Measurements from ENCODE around the gene ETHE1. TPM values are rescaled to one million over a fixed set of nuclear protein-coding genes. Genes with fewer than 3 reads are reported as not detected.
A peak's percentile ranks its signal among the peaks of the same experiment; 100 is the strongest.
"Not testable (repeated sequence)": the region's sequence is repeated elsewhere in the genome, so short reads cannot be mapped to it uniquely, and the experiment has no call there.

Gene ETHE1
- total RNA-seq, 1 experiment from 2014 or later: 43.6 TPM

DNA sequence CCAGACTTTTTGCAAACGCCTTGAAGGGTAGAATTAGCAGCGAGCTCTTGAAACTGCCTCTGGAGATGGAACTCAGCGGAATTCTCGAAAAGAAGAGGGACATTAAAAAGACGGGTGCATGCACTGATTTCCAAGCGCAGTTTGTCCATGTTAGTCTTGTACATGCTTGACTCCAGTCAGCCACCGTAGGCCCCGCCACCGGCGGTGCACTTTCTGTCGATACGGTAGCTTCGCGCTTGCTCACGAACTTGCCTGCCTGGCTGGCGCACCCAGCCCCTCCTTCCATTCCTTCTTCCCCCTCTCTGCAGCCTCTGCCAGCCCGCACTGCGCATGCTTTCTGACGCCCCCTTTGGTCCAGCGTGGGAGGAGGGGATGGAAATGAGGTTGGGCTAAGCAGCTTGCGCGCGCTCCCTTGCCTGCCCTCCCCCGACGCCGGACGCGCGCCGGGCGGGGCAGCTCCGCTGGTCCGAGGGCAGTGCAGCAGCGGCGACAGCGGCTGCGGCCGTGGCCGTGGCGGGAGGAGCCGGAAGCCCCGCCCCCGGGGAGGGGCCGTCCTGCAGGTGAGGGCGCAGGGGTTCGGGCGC lies 6.1 kb upstream of the ETHE1 start, which contains the start of gene ZNF575:
Gene ZNF575 (plus strand): TSS at position 227 of the 584 bp plus-strand sequence. CDS start 1,235 bp downstream, outside the sequence.
- DNase-seq (ENCODE audit: low read depth, low spot score): peak; percentile 94
- in situ Hi-C loops (cut with HindIII; ENCODE audit: low pct_unique_long_range_greater_than_20kb, low sequenced_read_pairs): no loop called here

DNA sequence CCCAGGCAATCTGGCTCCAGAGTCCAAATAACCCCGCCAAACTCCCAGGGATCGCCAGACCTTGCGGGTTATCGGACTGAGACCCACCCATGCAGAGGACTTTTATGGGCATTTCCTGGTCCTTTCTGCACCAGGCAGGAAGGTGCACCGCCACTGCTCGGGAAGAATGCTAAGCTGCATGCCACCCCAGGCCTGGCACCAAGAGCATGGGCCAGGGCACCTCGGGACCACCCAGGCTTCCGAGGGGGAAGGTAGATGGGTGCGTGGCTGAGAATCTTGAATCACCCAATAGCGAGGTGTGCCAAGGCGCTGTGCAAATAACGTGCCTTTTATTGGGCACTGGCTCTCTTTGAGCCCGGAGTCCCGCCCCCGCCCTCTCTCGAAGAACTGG lies 5.6 kb upstream of the ETHE1 start:
- DNase-seq (ENCODE audit: low read depth, low spot score): peak; percentile 73
- in situ Hi-C loops (cut with HindIII; ENCODE audit: low pct_unique_long_range_greater_than_20kb, low sequenced_read_pairs): no loop called here

DNA sequence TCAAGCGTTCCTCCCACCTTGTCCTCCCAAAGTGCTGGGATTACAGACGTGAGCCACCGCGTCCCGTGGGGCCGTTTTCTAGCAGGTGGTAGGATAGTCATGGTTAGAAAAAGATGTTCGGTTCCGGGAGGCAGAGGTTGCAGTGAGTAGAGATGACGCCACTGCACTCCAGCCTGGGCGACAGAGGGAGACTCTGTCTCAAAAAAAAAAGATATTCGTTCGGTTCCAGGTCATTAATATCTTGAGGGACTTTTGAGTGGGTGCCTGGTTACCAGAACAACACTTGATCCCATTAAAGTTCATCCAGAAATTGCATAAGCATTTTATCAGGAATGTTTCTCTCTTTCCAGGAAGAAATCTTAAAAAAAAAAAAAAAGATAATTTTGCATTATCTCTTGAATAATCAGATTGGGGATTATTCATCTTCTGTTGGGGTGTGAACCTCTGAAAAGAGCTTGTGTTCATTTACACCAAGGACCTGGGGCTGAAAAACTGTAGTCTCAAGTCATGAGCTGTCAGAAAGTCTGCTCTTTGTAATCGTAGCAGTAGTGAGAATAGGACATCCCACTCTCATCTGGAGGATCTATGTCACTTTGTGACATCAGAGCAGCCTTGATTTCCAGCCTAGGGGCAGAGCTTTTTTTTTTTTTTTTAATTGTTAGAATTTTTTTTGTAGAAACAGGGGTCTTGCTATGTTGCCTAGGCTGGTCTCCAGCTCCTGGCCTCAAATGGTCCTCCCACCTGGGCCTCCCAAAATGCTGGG lies 1.0 kb upstream of the ETHE1 start:
- in situ Hi-C loops (cut with HindIII; ENCODE audit: low pct_unique_long_range_greater_than_20kb, low sequenced_read_pairs): no loop called here
- DNase-seq (ENCODE audit: low read depth, low spot score): peak; percentile 28

DNA sequence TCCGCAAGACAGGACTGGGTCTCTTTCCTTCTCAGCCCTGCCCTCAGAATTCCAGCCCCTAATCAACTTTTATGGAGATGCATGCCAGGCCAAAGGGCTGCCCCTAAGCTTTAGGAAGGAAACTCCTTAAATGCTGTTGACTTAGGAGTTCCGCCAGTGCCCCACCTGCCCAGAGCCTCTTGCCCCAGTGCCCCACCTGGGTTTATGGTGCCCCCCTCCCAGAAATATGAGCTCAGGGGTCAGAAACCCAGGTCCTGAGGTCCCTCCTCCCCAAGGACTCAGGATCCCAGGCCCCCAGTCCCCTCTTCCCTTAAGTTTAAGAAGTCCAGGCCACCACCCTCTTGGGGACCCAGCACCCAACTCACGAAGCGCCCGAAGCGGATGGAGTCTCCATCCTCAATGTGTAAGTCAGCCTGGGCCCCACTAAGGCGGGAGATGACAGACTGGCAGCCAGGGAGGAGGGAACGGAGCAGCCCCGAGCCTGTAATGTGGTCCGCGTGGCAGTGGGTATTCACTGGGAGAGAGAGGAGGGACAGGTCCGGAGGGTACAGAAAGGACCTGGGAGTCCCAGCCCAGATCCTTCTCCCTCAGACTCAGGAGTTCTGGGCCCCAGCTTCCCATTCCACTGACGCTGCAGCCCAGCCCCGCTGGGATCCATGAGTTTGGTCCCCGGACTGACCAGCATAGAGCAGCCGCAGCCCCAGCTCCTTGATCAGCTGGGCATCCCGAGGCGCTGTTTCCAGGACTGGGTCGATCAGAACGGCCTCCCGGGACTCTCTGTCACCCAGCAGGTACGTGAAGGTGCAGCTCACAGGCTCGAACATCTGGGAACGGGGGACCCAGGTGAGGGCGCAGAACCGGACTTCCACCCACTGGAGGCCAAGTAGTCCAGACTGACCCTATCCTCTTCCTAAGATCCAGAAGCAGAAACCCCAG lies 897 bp downstream of the ETHE1 start:
- DNase-seq (ENCODE audit: low read depth, low spot score): no peak
- in situ Hi-C loops (cut with HindIII; ENCODE audit: low pct_unique_long_range_greater_than_20kb, low sequenced_read_pairs): no loop called here

DNA sequence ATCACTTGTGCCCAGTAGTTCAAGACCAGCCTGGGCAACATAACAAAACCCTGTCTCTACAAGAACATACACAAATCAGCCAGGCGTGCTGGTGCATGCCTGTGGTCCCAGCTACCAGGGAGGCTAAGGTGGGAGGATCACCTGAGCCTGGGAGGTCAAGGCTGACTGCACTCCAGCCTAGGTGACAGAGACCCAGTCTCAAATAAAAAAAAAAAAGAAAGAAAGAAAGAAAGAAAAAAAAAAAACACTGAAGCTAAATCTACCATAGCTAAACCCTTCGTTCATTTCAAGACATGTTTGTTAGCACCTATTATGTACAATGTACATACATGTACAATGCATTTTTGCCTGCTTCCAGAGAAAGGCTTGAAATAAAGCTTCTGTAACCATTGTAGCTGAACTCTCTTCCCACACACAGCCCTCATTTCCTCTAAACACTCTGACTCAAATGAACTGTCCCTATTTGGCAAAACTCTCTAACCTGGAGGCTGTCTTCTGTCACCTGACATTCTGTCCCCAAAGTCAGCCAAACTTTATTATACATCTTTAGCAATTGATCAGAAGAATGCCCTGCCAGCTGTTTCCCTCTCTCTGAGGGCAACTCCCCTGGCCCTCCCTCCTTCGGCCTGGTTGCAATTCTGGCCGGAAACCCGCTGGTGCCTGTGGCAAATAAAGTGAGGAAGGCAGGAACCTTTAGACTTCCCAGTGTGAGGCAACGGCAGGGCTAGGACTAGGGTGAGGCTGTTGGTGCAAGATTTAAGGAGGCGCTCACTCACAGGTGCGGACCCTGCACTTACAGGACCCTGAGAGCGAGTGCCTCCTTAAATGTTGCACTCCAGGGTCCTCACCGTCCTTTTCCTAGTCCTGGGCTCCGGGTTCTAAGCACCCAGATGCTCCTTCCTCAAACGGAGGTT lies 1.8 kb downstream of the ETHE1 start:
- in situ Hi-C loops (cut with HindIII; ENCODE audit: low pct_unique_long_range_greater_than_20kb, low sequenced_read_pairs): no loop called here

DNA sequence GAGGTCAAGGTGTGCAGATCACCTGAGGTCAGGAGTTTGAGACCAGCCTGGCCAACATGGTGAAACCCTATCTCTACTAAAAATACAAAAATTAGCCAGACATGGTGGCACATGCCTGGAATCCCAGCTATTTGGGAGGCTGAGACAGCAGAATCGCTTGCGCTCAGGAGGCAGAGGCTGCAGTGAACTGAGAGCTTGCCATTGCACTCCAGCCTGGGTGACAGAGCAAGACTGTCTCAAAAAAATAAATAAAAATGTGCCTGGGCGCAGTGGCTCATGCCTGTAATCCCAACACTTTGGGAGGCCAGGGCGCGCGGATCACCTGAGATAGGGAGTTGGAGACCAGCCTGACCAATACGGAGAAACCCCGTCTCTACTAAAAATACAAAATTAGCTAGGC lies 3.3 kb downstream of the ETHE1 start:
- in situ Hi-C loops (cut with HindIII; ENCODE audit: low pct_unique_long_range_greater_than_20kb, low sequenced_read_pairs); DNase-seq (ENCODE audit: low read depth, low spot score): not testable (repeated sequence)

More for the DNA sequence above, 1.8 kb downstream of the ETHE1 start:
- peak; percentile 68 for DNase-seq (ENCODE audit: low read depth, low spot score)

DNA sequence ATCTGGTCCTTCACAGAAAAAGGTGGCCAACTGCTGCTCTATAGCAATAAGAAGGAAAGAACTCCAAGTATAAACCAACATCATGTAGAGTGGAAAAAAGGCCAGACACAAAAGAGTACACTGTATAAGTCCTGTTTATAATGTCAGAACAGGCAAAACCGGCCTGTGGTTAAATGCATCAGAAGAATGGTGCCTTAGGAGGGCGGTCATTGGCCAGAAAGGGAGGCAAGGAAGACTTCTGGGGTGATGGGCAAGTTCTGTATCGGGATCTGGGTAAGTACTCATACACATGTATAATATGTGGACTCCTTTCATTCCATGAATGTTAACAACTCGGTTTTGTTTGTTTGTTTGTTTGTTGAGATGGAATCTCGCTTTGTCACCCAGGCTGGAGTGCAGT lies 4.1 kb downstream of the ETHE1 start:
- no peak for DNase-seq (ENCODE audit: low read depth, low spot score)
- in situ Hi-C loops (cut with HindIII; ENCODE audit: low pct_unique_long_range_greater_than_20kb, low sequenced_read_pairs): no loop called here

DNA sequence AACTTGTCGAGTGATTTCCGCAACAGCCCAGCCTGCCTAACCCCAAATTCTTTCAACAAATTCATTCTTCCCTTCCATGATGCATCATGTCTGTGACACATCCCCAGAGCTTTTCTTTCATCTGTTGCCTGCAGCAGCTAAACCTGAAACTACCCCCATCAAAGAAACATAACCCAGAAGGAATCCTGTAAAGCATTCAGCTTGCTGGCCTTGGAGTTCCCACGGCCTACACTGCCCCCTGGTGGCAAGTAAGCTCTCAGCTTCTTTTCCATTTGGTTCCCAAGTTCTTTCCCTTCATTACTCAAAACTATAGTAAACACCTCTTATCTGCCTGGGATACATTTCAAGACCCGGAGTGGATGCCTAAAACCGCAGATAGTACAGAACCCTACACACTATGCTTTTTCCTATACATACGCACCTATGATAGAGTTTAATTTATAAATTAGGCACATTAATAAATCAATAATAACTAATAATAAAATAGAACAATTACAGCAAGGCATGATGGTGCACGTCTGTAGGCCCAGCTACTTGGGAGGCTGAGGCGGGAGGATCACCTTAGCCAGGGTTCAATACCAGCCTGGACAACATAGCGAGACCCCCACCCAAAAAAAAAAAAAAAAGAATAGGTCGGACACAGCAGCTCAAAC lies 7.4 kb downstream of the ETHE1 start:
- peak; percentile 83 for DNase-seq (ENCODE audit: low read depth, low spot score)
- in situ Hi-C loops (cut with HindIII; ENCODE audit: low pct_unique_long_range_greater_than_20kb, low sequenced_read_pairs): no loop called here

DNA sequence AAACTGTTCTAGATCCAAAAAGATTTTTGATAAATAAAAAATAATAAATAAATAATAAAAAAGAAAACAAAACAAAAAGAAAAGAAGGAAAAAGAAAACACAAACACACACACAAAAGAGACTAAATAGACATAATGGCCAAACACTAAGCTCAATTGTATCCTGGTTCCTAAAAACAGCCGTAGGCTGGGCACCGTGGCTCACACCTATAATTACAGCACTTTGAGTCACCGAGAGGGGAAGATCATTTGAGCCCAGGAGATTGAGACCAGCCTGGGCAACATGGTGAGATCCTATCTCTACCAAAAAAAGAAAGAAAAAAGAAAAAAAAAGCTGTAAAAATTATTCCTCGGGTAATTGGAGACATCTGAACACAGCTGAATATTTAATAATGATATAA lies 8.9 kb downstream of the ETHE1 start:
- in situ Hi-C loops (cut with HindIII; ENCODE audit: low pct_unique_long_range_greater_than_20kb, low sequenced_read_pairs): no loop called here
- DNase-seq (ENCODE audit: low read depth, low spot score): no peak

DNA sequence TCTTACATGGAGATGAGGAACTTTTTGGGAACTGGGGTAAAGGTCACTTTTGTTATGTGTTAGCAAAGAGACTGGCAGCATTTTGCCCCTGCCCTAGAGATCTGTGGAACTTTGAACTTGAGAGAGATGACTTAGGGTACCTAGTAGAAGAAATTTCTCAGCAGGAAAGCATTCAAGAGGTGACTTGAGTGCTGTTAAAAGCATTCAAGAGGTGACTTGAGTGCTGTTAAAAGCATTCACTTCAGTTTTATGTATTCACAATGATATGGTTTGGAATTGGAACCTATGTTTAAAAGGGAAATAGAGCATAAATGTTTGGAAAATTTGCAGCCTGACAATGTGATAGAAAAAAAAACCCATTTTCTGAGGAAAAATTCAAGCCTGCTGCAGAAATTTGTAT lies 14.6 kb downstream of the ETHE1 start:
- in situ Hi-C loops (cut with HindIII; ENCODE audit: low pct_unique_long_range_greater_than_20kb, low sequenced_read_pairs); DNase-seq (ENCODE audit: low read depth, low spot score): not testable (repeated sequence)

DNA sequence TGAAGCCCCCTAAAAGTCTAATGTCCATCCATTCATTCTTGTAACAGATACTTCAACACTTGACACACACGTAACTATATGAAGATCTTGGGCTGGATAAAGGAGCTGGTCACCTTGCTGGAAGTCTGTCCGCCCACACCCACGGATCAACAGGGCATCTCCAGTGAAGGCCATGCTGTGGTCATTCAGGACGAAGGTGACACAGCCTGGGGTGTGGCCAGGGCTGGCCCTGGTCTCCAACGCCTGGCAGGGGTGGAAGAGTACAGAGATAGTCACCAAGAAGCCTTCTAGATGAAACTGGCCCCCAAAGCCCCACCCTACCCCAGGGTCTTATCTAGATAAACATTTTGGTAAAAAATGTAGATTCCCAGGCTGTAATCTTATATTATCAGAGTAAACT lies 15.7 kb downstream of the ETHE1 start:
- DNase-seq (ENCODE audit: low read depth, low spot score): no peak
- in situ Hi-C loops (cut with HindIII; ENCODE audit: low pct_unique_long_range_greater_than_20kb, low sequenced_read_pairs): no loop called here

DNA sequence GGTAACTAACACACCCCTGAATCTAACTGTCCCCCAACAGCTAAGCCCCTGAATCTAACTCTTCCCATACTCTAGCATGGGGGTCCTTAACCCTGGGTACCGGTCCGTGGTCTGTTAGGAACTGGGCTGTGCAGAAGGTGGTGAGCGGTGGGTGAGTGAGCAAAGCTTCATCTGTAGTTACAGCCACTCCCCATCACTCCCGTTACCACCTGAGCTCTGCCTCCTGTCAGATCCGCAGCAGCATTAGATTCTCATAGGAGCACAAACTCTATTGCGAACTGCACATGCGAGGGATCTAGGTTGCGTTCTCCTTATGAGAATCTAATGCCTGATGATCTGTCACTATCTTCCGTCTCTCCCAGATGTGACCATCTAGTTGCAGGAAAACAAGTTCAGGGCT lies 16.3 kb downstream of the ETHE1 start:
- in situ Hi-C loops (cut with HindIII; ENCODE audit: low pct_unique_long_range_greater_than_20kb, low sequenced_read_pairs): no loop called here
- no peak for DNase-seq (ENCODE audit: low read depth, low spot score)

DNA sequence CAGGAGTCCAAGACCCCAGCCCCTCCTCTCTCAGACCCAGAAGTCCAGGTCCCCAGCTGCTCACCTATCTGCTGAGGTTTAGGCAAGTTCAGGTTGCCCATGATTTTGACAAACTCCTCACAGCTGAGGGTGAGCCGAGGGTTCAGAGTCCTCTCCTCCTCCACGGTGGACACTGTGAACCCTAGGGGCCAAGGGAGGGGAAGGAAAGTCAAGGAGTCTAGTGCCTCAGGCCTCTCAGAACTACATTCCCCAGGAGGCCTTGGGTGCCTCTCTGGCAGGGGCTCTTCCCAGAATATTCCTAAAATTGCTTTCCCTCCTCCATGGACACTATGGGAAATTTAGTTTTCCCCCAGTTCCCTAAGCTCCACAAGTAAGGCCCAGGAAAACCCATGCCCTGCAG lies 19.1 kb downstream of the ETHE1 start:
- in situ Hi-C loops (cut with HindIII; ENCODE audit: low pct_unique_long_range_greater_than_20kb, low sequenced_read_pairs): no loop called here
- DNase-seq (ENCODE audit: low read depth, low spot score): no peak

DNA sequence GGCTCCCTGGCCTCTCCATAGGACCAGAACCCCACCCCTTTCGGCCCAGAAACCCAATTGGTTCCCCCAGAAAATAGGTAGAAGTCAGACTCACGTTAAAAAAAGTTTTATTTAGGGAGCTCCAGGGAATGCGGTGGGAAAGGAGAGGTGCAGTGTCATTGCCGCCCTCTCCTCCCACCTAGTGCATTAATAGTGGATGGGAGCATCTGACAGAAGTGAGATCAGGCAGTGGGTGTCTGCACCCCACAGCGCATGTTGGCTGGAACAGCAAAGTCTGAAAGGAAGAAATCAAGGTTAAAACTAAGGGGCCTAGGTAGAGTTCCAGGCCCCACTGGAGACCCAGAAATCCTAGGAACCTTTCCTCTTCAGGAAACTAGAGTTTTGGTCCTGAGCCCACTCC lies 20.4 kb downstream of the ETHE1 start:
- no peak for DNase-seq (ENCODE audit: low read depth, low spot score)
- in situ Hi-C loops (cut with HindIII; ENCODE audit: low pct_unique_long_range_greater_than_20kb, low sequenced_read_pairs): no loop called here

DNA sequence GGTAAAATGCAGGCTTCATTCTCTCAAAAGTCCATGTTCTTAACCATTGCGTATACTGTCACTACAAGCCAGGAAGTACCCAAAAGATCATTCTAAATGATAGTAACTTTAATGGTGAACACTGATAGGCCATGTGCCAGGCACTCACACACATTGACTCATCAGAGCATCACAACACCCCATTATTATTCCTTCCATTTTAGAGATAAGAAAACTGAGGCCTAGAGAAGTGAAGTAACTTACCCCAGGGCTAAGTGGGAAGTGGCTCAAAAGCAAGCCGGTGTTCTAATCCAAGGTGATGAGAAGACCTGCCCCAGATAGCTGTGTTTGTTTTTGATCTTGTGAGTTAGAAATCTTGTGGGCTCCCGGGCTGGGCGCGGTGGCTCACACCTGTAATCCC lies 21.1 kb downstream of the ETHE1 start:
- DNase-seq (ENCODE audit: low read depth, low spot score): no peak
- in situ Hi-C loops (cut with HindIII; ENCODE audit: low pct_unique_long_range_greater_than_20kb, low sequenced_read_pairs): no loop called here

DNA sequence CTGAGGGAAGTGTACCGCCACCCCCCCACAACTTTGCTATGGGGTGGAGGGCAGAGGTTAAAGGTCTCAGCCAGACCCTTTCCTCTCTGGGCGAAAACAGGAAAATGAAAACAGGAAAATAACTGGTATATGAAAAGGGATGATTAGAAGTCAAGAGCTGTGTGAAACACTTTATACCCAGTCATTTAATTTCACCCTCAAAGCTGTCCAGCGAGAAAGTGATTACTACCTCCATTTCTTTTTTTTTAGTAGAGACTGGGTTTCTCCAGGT lies 21.9 kb downstream of the ETHE1 start:
- in situ Hi-C loops (cut with HindIII; ENCODE audit: low pct_unique_long_range_greater_than_20kb, low sequenced_read_pairs): no loop called here
- DNase-seq (ENCODE audit: low read depth, low spot score): no peak
